Measurements from ENCODE around the gene SIRT6. TPM values are rescaled to one million over a fixed set of nuclear protein-coding genes. Genes with fewer than 3 reads are reported as not detected.

SIRT6 gene
- polyA plus RNA-seq, 3 donors: 0.57 to 50.3 (median 1.2) TPM

- Histone ChIP-seq H3K9ac (ENCODE audit: insufficient read depth, low read length, poor library complexity, severe bottlenecking) (no peak overlapping the region), H3K4me2 (replicated peaks; ENCODE audit: extremely low read depth, low read length, poor library complexity, severe bottlenecking) (no peak overlapping the region), H2AFZ (ENCODE audit: insufficient read depth, low read depth, low read length, poor library complexity, severe bottlenecking) (no peak overlapping the region), H3K36me3 (replicated peaks in 1 of 2; ENCODE audit: control insufficient read depth in 1 of 2, insufficient read depth in 2 of 2, low read length in 2 of 2) (peaks cover 18 to 19% of the 10 kb centered on the region in 2 donors), H4K20me1 (ENCODE audit: insufficient read depth, low read length) (peaks cover 16% of the 10 kb centered on the region), H3K27ac (ENCODE audit: low read depth in 1 of 2, low read length in 2 of 2) (no peak overlapping the region), H3K79me2 (ENCODE audit: insufficient read depth, low read length) (no peaks in the 10 kb centered on the region), H3K27me3 (ENCODE audit: control insufficient read depth in 2 of 2, insufficient read depth in 2 of 2, low read length in 2 of 2) (peaks cover 0 to 9% of the 10 kb centered on the region in 2 donors), H3K4me3 (replicated peaks in 1 of 3; ENCODE audit: low read depth in 2 of 3, low read length in 3 of 3) (no peak overlapping the region), H3K4me1 (ENCODE audit: control insufficient read depth in 1 of 2, insufficient read depth in 2 of 2, low read length in 2 of 2) (no peaks in the 10 kb centered on the region), H3K9me3 (replicated peaks in 1 of 2; ENCODE audit: control insufficient read depth in 1 of 2, insufficient read depth in 1 of 2, low read length in 2 of 2) (no peaks in the 10 kb centered on the region)
- 61% methylated on average over 22 of the region's 22 CpGs for WGBS (ENCODE audit: insufficient coverage)
- H3K27me3 Mint-ChIP-seq (ENCODE audit: low read depth in 3 of 3): peaks cover 9 to 31% (median 24%) of the 10 kb centered on the region in 3 donors
- no peak for TF ChIP-seq CTCF (IDR thresholded peaks at IDR 0.05)
- H3K4me1 Mint-ChIP-seq: no peaks in the 10 kb centered on the region
- no peaks in the 10 kb centered on the region for H3K9me3 Mint-ChIP-seq
- no peak overlapping the region for H3K4me3 Mint-ChIP-seq
- DNase-seq: no peak
- intact Hi-C loops (cut with micrococcal nuclease): no loop called here
- H3K36me3 Mint-ChIP-seq: peaks cover 9 to 18% of the 10 kb centered on the region in 2 donors
- H3K27ac Mint-ChIP-seq: no peak overlapping the region
Measured at GRCh38 chr19:4171676-4172075, 10.7 kb downstream of the SIRT6 start.

GRCh38 chr19:4164262-4164661 is 18.1 kb downstream of the SIRT6 start:
- Histone ChIP-seq H3K27ac (ENCODE audit: low read depth in 1 of 2, low read length in 2 of 2) (no peak overlapping the region), H3K9ac (ENCODE audit: insufficient read depth, low read length, poor library complexity, severe bottlenecking) (no peak overlapping the region), H3K27me3 (ENCODE audit: control insufficient read depth in 2 of 2, insufficient read depth in 2 of 2, low read length in 2 of 2) (no peaks in the 10 kb centered on the region), H2AFZ (ENCODE audit: insufficient read depth, low read depth, low read length, poor library complexity, severe bottlenecking) (no peak overlapping the region), H4K20me1 (ENCODE audit: insufficient read depth, low read length) (no peaks in the 10 kb centered on the region), H3K36me3 (replicated peaks in 1 of 2; ENCODE audit: control insufficient read depth in 1 of 2, insufficient read depth in 2 of 2, low read length in 2 of 2) (no peaks in the 10 kb centered on the region), H3K4me3 (replicated peaks in 1 of 3; ENCODE audit: low read depth in 2 of 3, low read length in 3 of 3) (no peak overlapping the region), H3K4me1 (ENCODE audit: control insufficient read depth in 1 of 2, insufficient read depth in 2 of 2, low read length in 2 of 2) (no peaks in the 10 kb centered on the region), H3K9me3 (replicated peaks in 1 of 2; ENCODE audit: control insufficient read depth in 1 of 2, insufficient read depth in 1 of 2, low read length in 2 of 2) (no peaks in the 10 kb centered on the region), H3K79me2 (ENCODE audit: insufficient read depth, low read length) (no peaks in the 10 kb centered on the region), H3K4me2 (replicated peaks; ENCODE audit: extremely low read depth, low read length, poor library complexity, severe bottlenecking) (no peak overlapping the region)
- Mint-ChIP-seq H3K4me1 (no peaks in the 10 kb centered on the region), H3K4me3 (no peak overlapping the region), H3K27me3 (ENCODE audit: low read depth in 3 of 3) (peaks cover 7 to 26% (median 14%) of the 10 kb centered on the region in 3 donors), H3K9me3 (peaks cover 0 to 1% (median 0%) of the 10 kb centered on the region in 7 donors), H3K27ac (no peak overlapping the region), H3K36me3 (no peaks in the 10 kb centered on the region)
- no peak for TF ChIP-seq CTCF (IDR thresholded peaks at IDR 0.05)
- WGBS (ENCODE audit: insufficient coverage): 72% methylated on average over 10 of the region's 11 CpGs
- no peak for DNase-seq
- intact Hi-C loops (cut with micrococcal nuclease): no loop called here

Data from CD14-positive monocyte (primary cell).